Measurements from ENCODE around the gene SPINT1.

- TF ChIP-seq, protein P1, sequence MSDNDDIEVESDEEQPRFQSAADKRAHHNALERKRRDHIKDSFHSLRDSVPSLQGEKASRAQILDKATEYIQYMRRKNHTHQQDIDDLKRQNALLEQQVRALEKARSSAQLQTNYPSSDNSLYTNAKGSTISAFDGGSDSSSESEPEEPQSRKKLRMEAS (IDR thresholded peaks at IDR 0.05; ENCODE audit: low read depth, low read length) = no peak
- no peak for TF ChIP-seq CTCF (IDR thresholded peaks at IDR 0.05; ENCODE audit: low read depth, low read length)
- no peak for TF ChIP-seq MYC (IDR thresholded peaks at IDR 0.05; ENCODE audit: low read depth, low read length)
Observed at GRCh38 chr15:40854161-40854560, 10.3 kb downstream of the SPINT1 start.

All from NB4 (cell line).